K562 (cell line): Measurements from ENCODE around the gene GARIN5B. TPM values are rescaled to one million over a fixed set of nuclear protein-coding genes. Genes with fewer than 3 reads are reported as not detected.
A peak's percentile ranks its signal among the peaks of the same experiment; 100 is the strongest.

ENCODE experiments used
- LCOR ChIP-seq: sonication (generic); formaldehyde crosslinking; IDR thresholded peaks from 2 replicates; pipeline ENCODE4 v1.8.0; 2022; ENCODE audit warnings: mild to moderate bottlenecking, missing genetic modification reagents
- RBM15 ChIP-seq: fragments of 200-400 bp; formaldehyde crosslinking; IDR thresholded peaks from 2 replicates; pipeline ENCODE4 v1.6.1; 2018; ENCODE audit warnings: mild to moderate bottlenecking, low read length, moderate library complexity; ENCODE audit not compliant: insufficient read depth
- TARDBP ChIP-seq: fragments of 450-650 bp; IDR thresholded peaks from 2 replicates; pipeline ENCODE4 v1.6.1; 2016
- ZNF76 ChIP-seq: fragments of 250-450 bp; sonication (Bioruptor Pico); IDR thresholded peaks from 2 replicates; pipeline ENCODE4 v1.4.0; 2020; ENCODE audit warnings: mild to moderate bottlenecking, moderate library complexity, borderline replicate concordance
- ZNF766 ChIP-seq: fragments of 200-800 bp; sonication (Bioruptor generic); conservative IDR thresholded peaks from 2 replicates; pipeline ENCODE4 v1.6.1; 2016; ENCODE audit warnings: missing genetic modification characterization, missing compliant biosample characterization
- ZNF780A ChIP-seq: fragments of 250-450 bp; sonication (Bioruptor Pico); IDR thresholded peaks from 2 replicates; pipeline ENCODE4 v1.5.0; 2021; ENCODE audit warnings: mild to moderate bottlenecking
- polyA plus RNA-seq, 8 experiments: library from polyadenylated mRNA; depleted of rRNA in 4 of 8; stranded (reverse) in 5 of 8; unstranded in 3 of 8; fragments of >200 nt; fragmentation: Nextera tagmentation in 2 of 8; fragmentation: Illumina TruSeq in 1 of 8; extraction: Ambion mirVana in 2 of 8; extraction: Trizol in 1 of 8; gene quantifications; 2 replicates each; pipeline versions ENCODE4 v1.2.1 to v1.2.3, GENCODE V29; 2011 to 2014; ENCODE audit warnings: inconsistent platforms in 1 of 8, missing spikeins in 1 of 8
- total RNA-seq, 7 experiments: library from RNA; depleted of rRNA in 6 of 7; stranded (reverse); fragments of >200 nt in 6 of 7; fragmentation: Illumina TruSeq in 2 of 7; extraction: Trizol in 2 of 7; gene quantifications; 2 replicates each; pipeline versions ENCODE4 v1.2.1 to v1.2.3, GENCODE V29; 2011 to 2021; ENCODE audit warnings: low replicate concordance in 1 of 7
- TF ChIP-seq, protein P1 (sequence below): fragments of 250-450 bp; sonication (Bioruptor Pico); IDR thresholded peaks from 2 replicates; pipeline ENCODE4 v1.5.0; 2021; ENCODE audit warnings: mild to moderate bottlenecking, borderline replicate concordance
- TF ChIP-seq, protein P2 (sequence below): fragments of 450-650 bp; IDR thresholded peaks from 2 replicates; pipeline ENCODE4 v1.6.1; 2016; ENCODE audit warnings: mild to moderate bottlenecking, moderate library complexity
- TF ChIP-seq, protein P3 (sequence below): sonication (generic); formaldehyde crosslinking; IDR thresholded peaks from 2 replicates; pipeline ENCODE4 v1.8.1; 2023; ENCODE audit warnings: mild to moderate bottlenecking, missing genetic modification reagents

GARIN5B gene
- total and polyA plus RNA-seq, 9 of the 15 experiments (the other 6 are each of a cell fraction or from before 2014, with no cell fraction given): not detected

DNA sequence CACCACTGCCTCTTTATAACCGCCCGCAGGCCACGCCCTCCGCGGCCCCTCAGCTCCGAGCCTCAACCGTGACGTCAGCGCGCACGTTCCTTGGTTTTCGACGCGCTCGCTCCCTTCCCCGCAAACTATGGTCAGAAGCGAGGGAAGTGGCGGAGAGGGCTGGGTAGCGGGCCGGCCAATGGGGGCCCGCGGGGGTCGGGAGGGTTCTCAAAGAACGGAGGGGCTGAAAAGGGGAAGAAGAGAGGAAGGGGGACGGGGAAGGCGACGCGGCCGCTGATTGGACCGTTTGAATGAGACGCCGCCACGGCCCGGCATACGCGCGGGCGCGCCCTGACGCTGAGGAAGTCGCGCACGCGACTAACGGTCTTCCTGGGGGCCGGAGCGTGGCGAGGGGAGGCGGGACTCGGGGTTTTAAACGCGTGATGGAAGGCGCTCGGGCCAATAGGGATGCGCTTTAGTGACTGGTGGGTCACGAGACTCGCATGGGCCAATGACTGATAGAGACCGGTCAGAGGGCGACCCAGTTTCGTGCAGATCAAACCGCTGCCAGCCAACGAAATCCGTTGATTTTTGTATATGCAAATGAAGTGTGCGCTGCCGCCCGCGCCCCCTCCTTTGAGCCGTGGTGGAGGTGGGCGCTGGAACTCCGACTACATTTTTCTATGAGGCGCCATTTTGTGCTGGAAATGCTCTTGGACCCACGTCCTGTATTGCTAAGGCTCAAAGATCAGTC lies 44.9 kb upstream of the GARIN5B start (continued):
- TF ChIP-seq, protein P1, sequence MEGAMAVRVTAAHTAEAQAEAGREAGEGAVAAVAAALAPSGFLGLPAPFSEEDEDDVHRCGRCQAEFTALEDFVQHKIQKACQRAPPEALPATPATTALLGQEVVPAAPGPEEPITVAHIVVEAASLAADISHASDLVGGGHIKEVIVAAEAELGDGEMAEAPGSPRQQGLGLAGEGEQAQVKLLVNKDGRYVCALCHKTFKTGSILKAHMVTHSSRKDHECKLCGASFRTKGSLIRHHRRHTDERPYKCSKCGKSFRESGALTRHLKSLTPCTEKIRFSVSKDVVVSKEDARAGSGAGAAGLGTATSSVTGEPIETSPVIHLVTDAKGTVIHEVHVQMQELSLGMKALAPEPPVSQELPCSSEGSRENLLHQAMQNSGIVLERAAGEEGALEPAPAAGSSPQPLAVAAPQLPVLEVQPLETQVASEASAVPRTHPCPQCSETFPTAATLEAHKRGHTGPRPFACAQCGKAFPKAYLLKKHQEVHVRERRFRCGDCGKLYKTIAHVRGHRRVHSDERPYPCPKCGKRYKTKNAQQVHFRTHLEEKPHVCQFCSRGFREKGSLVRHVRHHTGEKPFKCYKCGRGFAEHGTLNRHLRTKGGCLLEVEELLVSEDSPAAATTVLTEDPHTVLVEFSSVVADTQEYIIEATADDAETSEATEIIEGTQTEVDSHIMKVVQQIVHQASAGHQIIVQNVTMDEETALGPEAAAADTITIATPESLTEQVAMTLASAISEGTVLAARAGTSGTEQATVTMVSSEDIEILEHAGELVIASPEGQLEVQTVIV (CRISPR knock-in tag): no peak
- TF ChIP-seq ZNF766 (CRISPR knock-in tag): peak; percentile 66; the same call in 1 of the 2 replicates
- TF ChIP-seq, protein P2, sequence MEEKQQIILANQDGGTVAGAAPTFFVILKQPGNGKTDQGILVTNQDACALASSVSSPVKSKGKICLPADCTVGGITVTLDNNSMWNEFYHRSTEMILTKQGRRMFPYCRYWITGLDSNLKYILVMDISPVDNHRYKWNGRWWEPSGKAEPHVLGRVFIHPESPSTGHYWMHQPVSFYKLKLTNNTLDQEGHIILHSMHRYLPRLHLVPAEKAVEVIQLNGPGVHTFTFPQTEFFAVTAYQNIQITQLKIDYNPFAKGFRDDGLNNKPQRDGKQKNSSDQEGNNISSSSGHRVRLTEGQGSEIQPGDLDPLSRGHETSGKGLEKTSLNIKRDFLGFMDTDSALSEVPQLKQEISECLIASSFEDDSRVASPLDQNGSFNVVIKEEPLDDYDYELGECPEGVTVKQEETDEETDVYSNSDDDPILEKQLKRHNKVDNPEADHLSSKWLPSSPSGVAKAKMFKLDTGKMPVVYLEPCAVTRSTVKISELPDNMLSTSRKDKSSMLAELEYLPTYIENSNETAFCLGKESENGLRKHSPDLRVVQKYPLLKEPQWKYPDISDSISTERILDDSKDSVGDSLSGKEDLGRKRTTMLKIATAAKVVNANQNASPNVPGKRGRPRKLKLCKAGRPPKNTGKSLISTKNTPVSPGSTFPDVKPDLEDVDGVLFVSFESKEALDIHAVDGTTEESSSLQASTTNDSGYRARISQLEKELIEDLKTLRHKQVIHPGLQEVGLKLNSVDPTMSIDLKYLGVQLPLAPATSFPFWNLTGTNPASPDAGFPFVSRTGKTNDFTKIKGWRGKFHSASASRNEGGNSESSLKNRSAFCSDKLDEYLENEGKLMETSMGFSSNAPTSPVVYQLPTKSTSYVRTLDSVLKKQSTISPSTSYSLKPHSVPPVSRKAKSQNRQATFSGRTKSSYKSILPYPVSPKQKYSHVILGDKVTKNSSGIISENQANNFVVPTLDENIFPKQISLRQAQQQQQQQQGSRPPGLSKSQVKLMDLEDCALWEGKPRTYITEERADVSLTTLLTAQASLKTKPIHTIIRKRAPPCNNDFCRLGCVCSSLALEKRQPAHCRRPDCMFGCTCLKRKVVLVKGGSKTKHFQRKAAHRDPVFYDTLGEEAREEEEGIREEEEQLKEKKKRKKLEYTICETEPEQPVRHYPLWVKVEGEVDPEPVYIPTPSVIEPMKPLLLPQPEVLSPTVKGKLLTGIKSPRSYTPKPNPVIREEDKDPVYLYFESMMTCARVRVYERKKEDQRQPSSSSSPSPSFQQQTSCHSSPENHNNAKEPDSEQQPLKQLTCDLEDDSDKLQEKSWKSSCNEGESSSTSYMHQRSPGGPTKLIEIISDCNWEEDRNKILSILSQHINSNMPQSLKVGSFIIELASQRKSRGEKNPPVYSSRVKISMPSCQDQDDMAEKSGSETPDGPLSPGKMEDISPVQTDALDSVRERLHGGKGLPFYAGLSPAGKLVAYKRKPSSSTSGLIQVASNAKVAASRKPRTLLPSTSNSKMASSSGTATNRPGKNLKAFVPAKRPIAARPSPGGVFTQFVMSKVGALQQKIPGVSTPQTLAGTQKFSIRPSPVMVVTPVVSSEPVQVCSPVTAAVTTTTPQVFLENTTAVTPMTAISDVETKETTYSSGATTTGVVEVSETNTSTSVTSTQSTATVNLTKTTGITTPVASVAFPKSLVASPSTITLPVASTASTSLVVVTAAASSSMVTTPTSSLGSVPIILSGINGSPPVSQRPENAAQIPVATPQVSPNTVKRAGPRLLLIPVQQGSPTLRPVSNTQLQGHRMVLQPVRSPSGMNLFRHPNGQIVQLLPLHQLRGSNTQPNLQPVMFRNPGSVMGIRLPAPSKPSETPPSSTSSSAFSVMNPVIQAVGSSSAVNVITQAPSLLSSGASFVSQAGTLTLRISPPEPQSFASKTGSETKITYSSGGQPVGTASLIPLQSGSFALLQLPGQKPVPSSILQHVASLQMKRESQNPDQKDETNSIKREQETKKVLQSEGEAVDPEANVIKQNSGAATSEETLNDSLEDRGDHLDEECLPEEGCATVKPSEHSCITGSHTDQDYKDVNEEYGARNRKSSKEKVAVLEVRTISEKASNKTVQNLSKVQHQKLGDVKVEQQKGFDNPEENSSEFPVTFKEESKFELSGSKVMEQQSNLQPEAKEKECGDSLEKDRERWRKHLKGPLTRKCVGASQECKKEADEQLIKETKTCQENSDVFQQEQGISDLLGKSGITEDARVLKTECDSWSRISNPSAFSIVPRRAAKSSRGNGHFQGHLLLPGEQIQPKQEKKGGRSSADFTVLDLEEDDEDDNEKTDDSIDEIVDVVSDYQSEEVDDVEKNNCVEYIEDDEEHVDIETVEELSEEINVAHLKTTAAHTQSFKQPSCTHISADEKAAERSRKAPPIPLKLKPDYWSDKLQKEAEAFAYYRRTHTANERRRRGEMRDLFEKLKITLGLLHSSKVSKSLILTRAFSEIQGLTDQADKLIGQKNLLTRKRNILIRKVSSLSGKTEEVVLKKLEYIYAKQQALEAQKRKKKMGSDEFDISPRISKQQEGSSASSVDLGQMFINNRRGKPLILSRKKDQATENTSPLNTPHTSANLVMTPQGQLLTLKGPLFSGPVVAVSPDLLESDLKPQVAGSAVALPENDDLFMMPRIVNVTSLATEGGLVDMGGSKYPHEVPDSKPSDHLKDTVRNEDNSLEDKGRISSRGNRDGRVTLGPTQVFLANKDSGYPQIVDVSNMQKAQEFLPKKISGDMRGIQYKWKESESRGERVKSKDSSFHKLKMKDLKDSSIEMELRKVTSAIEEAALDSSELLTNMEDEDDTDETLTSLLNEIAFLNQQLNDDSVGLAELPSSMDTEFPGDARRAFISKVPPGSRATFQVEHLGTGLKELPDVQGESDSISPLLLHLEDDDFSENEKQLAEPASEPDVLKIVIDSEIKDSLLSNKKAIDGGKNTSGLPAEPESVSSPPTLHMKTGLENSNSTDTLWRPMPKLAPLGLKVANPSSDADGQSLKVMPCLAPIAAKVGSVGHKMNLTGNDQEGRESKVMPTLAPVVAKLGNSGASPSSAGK: peak; percentile 99
- TF ChIP-seq RBM15: no peak
- TF ChIP-seq TARDBP: 0 out of 2 replicates have a peak, but pooled peaks have one; percentile 41
- no peak; the same call in 1 of the 2 replicates for TF ChIP-seq ZNF76
- TF ChIP-seq LCOR (CRISPR knock-in tag): peak; percentile 98
- TF ChIP-seq ZNF780A: no peak
- TF ChIP-seq, protein P3, sequence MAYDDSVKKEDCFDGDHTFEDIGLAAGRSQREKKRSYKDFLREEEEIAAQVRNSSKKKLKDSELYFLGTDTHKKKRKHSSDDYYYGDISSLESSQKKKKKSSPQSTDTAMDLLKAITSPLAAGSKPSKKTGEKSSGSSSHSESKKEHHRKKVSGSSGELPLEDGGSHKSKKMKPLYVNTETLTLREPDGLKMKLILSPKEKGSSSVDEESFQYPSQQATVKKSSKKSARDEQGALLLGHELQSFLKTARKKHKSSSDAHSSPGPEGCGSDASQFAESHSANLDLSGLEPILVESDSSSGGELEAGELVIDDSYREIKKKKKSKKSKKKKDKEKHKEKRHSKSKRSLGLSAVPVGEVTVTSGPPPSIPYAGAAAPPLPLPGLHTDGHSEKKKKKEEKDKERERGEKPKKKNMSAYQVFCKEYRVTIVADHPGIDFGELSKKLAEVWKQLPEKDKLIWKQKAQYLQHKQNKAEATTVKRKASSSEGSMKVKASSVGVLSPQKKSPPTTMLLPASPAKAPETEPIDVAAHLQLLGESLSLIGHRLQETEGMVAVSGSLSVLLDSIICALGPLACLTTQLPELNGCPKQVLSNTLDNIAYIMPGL (CRISPR knock-in tag): peak; percentile 21; the same call in 1 of the 2 replicates
